Right lobe of liver (tissue), 6 donors: Measurements from ENCODE around the gene REN. TPM values are rescaled to one million over a fixed set of nuclear protein-coding genes. Genes with fewer than 3 reads are reported as not detected.

Source experiments
- ATAC-seq, 4 donors: fragments of 200-7000 bp; cut with Tn5 transposase; one replicate each; pipeline ENCODE4 v1.9.1; 2020; ENCODE audit warnings: mild to moderate bottlenecking in 4 of 4, moderate library complexity in 4 of 4
- DNase-seq, 3 donors: peaks; one replicate each; pipeline ENCODE4 v3.0.0-alpha.2; 2020
- H3K27ac ChIP-seq, 3 donors: fragments of 200-600 bp; one replicate each; pipeline ENCODE4 v1.8.0; 2022
- H3K27me3 ChIP-seq, 2 donors: fragments of 200-600 bp; one replicate each; pipeline ENCODE4 v1.8.0; 2022
- H3K36me3 ChIP-seq, 4 donors: fragments of 200-600 bp; sonication (generic) in 1 of 4; one replicate each; pipeline versions ENCODE4 v1.5.1 to v1.8.0; 2017 to 2022; ENCODE audit warnings: control low read depth in 1 of 4
- H3K4me1 ChIP-seq, 4 donors: fragments of 200-600 bp; sonication (generic) in 1 of 4; one replicate each; pipeline versions ENCODE4 v1.5.1 to v1.8.0; 2017 to 2022; ENCODE audit warnings: control low read depth in 1 of 4
- H3K4me3 ChIP-seq, 3 donors: fragments of 200-600 bp; one replicate each; pipeline ENCODE4 v1.8.0; 2022
- H3K9me3 ChIP-seq, 4 donors: fragments of 200-600 bp; sonication (generic) in 1 of 4; one replicate each; pipeline versions ENCODE4 v1.5.1 to v1.8.0; 2017 to 2022; ENCODE audit warnings: control low read depth in 1 of 4
- CTCF ChIP-seq, 4 donors: fragments of 200-600 bp in 3 of 4; fragments of 450-650 bp in 1 of 4; IDR thresholded peaks; one replicate each; pipeline versions ENCODE4 v1.5.1 to v1.8.0; 2016 to 2022; ENCODE audit warnings: antibody characterized with exemption in 4 of 4, mild to moderate bottlenecking in 2 of 4
- POLR2A ChIP-seq: fragments of 450-650 bp; IDR thresholded peaks from one replicate; pipeline ENCODE4 v1.6.1; 2017; ENCODE audit warnings: antibody characterized with exemption, mild to moderate bottlenecking
- WGBS: methylation state at CpG from one replicate; pipeline ENCODE4 v1.1.6; 2018; ENCODE audit warnings: low coverage, low lambda C conversion rate; ENCODE audit not compliant: insufficient coverage; ENCODE audit errors: missing lambda C conversion rate; 5-methylcytosine and 5-hydroxymethylcytosine counted together
- intact Hi-C, 2 donors: fragments of 100-400 bp; cut with DNase I; formaldehyde crosslinking; loops; one replicate each; pipeline versions ENCODE4 v1.11.2 to v1.14.1; 2022
- total RNA-seq, 6 experiments: library from RNA; depleted of rRNA in 2 of 6; stranded (reverse); fragments of >200 nt in 2 of 6; fragmentation: NEBNext Ultra II Directional in 3 of 6; extraction: Animal tissue kit (Norgen Biotek cat#: 25700) in 3 of 6; gene quantifications; one replicate each; pipeline versions ENCODE4 v1.1.0 to v1.2.4, GENCODE V29; 2016 to 2023
- donor health status: DM: no; HTN: yes; CAD: no.
- donor health status: DM: no; HTN: no; CAD: no.
- donor health status: DM: no; HTN: no; CAD: no.
- donor health status: DM: no; HTN: yes; CAD: no.
- donor health status: DM: no; HTN: yes; CAD: no.

Gene REN
- total RNA-seq, 6 experiments from 2014 or later = 0.25 to 0.44 (median 0.27) TPM; not detected in 1

GRCh38 chr1:204203206-204203767, 37.1 kb upstream of the REN start:
- H3K27ac ChIP-seq = no peak overlapping the region
- no peak overlapping the region for H3K4me3 ChIP-seq
- TF ChIP-seq POLR2A (no peak), CTCF (IDR thresholded peaks at IDR 0.05) (no peak)
- no peaks in the 10 kb centered on the region for H3K36me3 ChIP-seq
- H3K27me3 ChIP-seq = no peaks in the 10 kb centered on the region
- 100% methylated on average over 1 of the region's 5 CpGs for WGBS
- ATAC-seq = no peak
- intact Hi-C loops = no loop called here
- no peak for DNase-seq
- no peaks in the 10 kb centered on the region for H3K9me3 ChIP-seq
- peaks cover 0 to 25% (median 10%) of the 10 kb centered on the region in 4 donors for H3K4me1 ChIP-seq

GRCh38 chr1:204202481-204202880, 36.3 kb upstream of the REN start:
- no peak for ATAC-seq
- no peak for DNase-seq
- no peaks in the 10 kb centered on the region for H3K36me3 ChIP-seq
- H3K27ac ChIP-seq = no peak overlapping the region
- WGBS = 67% methylated on average over 1 of the region's 4 CpGs
- no peak for TF ChIP-seq POLR2A
- no peak for TF ChIP-seq CTCF (IDR thresholded peaks at IDR 0.05)
- no peak overlapping the region for H3K4me3 ChIP-seq
- peaks cover 0 to 25% (median 10%) of the 10 kb centered on the region in 4 donors for H3K4me1 ChIP-seq
- no peaks in the 10 kb centered on the region for H3K27me3 ChIP-seq
- H3K9me3 ChIP-seq = no peaks in the 10 kb centered on the region
- intact Hi-C loops = no loop called here

- no peaks in the 10 kb centered on the region for H3K36me3 ChIP-seq
- H3K27ac ChIP-seq = no peak overlapping the region
- H3K9me3 ChIP-seq = no peaks in the 10 kb centered on the region
- no peaks in the 10 kb centered on the region for H3K27me3 ChIP-seq
- peaks cover 0 to 18% (median 5%) of the 10 kb centered on the region in 4 donors for H3K4me1 ChIP-seq
- H3K4me3 ChIP-seq = no peak overlapping the region
- TF ChIP-seq POLR2A = no peak
- no peak for TF ChIP-seq CTCF (IDR thresholded peaks at IDR 0.05)
- 84% methylated on average over 6 of the region's 12 CpGs for WGBS
- ATAC-seq (no peak), DNase-seq (no peak)
- intact Hi-C loops = no loop called here
These were observed 35.4 kb upstream of the REN start for GRCh38 chr1:204201348-204202040.

GRCh38 chr1:204199579-204199978, 33.4 kb upstream of the REN start:
- no peak for ATAC-seq

More at GRCh38 chr1:204199579-204199978, 33.4 kb upstream of the REN start:
- Histone ChIP-seq H3K9me3 (no peaks in the 10 kb centered on the region), H3K4me3 (no peak overlapping the region), H3K27ac (no peak overlapping the region), H3K27me3 (no peaks in the 10 kb centered on the region), H3K4me1 (peaks cover 0 to 7% (median 0%) of the 10 kb centered on the region in 4 donors), H3K36me3 (no peaks in the 10 kb centered on the region)
- no peak for DNase-seq
- intact Hi-C loops = no loop called here
- TF ChIP-seq CTCF (IDR thresholded peaks at IDR 0.05) = no peak
- no peak for TF ChIP-seq POLR2A
- WGBS = 65% methylated on average over 7 of the region's 9 CpGs
